HG03139 (cell line): ENCODE measurements around the gene ZBTB26.
A peak's percentile ranks its signal among the peaks of the same experiment; 100 is the strongest.
"Not testable (repeated sequence)": the region's sequence is repeated elsewhere in the genome, so short reads cannot be mapped to it uniquely, and the experiment has no call there.

Experiments
- ATAC-seq: cut with Tn5 transposase; IDR thresholded peaks from one replicate; pipeline ENCODE4 v1.9.1; 2021; ENCODE audit not compliant: unreplicated experiment

Gene ZBTB26

GRCh38 chr9:122929796-122930354 lies 1.4 kb downstream of the ZBTB26 start:
- no peak for ATAC-seq

- ATAC-seq, result no peak
Measured at GRCh38 chr9:122923947-122924346, 7.4 kb downstream of the ZBTB26 start.

DNA sequence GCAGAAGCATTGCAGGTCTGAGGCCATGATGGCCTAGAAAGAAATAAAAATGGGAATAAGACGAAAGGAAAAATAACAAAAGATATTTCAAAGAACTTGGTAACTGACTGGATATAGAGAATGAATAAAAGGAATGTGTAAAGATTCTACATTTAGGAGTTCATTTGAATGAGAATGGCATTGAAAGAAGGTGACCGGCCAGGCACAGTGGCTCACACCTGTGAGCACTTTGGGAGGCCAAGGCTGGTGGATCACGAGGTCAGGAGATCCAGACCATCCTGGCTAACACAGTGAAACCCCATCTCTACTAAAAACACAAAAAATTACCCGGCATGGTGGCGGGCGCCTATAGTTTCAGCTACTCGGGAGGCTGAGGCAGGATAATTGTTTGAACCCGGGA lies 8.6 kb downstream of the ZBTB26 start:
- no peak for ATAC-seq

GRCh38 chr9:122918310-122918709 lies 13.0 kb downstream of the ZBTB26 start:
- ATAC-seq, result no peak

GRCh38 chr9:122912964-122913673 lies 18.2 kb downstream of the ZBTB26 start, which contains the start of gene ZBTB6:
Gene ZBTB6 (minus strand): TSS chr9:122913323. CDS start chr9:122912072, 1,251 bp downstream.
- peak; percentile 98 for ATAC-seq

DNA sequence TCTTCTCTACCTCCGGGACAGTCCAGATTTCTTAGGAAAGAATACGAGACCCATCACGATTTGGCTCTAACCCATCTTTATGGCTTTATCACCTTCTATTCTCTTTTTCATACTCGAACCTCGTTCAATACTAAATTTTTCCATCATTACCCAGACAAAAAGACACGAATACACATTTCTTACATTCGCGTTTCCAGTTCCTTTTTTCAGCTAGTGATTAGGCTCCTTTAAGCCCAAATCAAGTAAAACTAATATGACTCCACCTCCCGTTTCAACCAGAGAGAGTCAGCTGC lies 18.7 kb downstream of the ZBTB26 start:
- ATAC-seq, result no peak

- ATAC-seq, result not testable (repeated sequence)
Measured at GRCh38 chr9:122906122-122906521, 25.2 kb downstream of the ZBTB26 start.

DNA sequence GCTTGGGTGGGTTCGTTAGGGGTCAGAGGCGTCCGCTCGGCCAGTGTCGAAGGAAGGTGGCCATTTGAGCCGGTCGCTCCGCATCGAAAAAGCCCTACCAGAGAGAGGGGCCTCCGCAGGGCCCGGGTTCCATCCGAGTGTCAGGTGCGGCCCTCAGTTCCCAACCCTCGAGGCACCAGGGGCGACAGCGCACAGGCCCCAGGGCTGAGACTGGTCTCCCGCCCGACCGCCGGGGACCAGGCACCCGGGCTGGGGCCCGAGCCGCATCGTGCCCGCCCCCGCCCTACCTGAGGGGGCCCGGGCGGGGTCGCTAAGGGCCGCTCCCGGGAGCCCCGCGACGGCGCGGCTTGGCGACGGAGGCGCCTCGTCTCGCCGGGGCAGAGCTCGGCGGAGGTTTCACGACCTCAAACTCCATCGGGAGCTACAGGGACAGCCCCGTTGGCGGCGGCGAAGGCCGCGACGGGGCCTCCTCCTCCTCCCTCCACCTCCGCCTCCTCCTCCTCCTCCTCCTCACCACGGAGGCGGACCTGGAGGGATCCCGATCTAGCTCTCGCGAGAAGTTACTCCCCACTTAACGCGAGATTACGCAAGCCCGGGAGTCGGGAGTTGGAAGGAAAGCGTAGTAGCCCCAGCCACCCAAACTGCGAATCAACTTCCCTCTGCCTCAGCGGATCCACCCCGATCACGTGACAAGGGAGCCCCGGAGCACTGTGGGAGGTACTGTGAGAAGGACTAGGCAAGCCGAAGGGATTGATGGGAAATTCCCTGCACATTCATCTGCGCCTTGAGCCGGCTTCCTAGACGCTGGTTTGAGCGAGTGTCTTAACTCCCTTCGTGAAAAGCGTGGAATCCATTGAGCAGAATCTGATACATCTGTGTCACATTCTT lies 26.2 kb downstream of the ZBTB26 start, which contains the start of gene RC3H2:
Gene RC3H2, minus strand, starts transcription at position 537 of the 888 bp plus-strand sequence. CDS start 7,850 bp downstream, outside the sequence.
- peak; percentile 86 for ATAC-seq

DNA sequence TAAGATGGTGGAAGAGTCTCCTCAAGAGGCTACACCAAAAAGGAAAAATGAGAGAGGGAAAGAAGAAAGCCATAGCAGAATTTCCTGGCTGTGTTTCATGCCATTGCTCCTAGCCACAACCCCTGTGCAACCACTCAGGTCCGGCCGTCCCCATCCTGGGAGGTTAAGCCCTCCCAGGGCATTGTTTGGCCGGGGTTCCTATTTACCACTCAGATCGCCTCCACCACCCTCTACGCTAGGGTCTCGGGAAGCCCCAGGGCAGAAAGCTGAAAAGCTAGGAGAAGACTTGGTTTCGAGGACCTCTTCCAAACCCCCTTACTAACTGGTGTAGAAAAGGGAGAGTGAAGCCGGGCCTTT lies 26.9 kb downstream of the ZBTB26 start:
- ATAC-seq, result peak; percentile 35

GRCh38 chr9:122900791-122901190 lies 30.5 kb downstream of the ZBTB26 start:
- ATAC-seq, result no peak

DNA sequence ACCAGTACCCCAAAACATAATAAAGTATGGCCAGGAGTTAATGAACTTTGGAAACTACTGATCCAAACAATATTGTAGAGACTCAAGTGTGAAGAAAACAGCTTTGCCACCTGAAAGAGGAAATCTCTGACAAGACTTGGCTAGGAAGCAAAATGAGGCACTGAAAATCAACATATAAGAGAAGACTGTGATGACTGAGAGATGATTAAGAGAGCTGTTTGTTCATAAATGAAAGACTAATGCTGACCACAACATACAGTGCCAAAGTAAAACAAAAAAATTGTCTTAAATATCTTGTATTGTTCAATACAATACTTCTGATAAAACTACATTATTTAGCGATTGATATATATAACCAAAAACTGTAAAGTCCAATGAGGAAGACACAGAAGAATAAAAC lies 33.3 kb downstream of the ZBTB26 start:
- ATAC-seq, result no peak

- no peak for ATAC-seq
Measured at GRCh38 chr9:122888480-122888879, 42.8 kb downstream of the ZBTB26 start.

DNA sequence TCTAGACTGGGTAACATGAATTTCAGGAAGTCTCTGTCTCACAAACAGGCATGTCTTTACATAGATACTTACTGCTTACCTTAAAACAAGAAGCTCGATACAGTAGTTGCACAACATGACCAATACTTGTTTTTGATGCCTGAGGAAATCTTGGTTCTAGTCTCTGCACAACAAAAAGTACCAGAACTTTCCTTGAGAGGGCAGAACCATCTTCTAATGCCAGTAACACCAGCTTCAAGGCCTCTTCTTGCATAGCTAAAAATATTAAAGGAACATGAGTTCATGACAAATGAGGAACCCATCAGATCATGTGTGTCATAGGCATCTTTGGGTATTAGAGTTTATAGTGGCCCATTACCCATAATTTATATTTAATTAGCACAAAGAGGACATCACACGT lies 48.2 kb downstream of the ZBTB26 start:
- ATAC-seq, result no peak

DNA sequence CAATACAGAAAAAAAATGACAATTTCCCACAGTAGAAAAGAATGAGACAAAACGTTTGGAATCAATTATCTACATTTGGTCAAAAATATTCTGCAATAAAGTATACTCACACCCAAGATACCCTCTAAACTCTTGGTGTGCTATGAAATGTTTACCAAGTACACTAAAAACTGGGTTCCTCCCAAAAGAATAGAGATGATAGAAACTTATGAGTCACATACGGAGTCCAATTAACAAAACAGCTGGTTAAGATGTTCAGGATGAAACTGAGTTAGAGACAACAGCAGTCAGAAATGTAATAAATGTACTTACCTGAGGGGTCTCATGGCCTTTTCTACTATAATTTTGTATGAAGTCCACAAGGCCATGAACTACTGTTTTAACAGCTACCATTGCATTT lies 51.9 kb downstream of the ZBTB26 start:
- ATAC-seq, result no peak

DNA sequence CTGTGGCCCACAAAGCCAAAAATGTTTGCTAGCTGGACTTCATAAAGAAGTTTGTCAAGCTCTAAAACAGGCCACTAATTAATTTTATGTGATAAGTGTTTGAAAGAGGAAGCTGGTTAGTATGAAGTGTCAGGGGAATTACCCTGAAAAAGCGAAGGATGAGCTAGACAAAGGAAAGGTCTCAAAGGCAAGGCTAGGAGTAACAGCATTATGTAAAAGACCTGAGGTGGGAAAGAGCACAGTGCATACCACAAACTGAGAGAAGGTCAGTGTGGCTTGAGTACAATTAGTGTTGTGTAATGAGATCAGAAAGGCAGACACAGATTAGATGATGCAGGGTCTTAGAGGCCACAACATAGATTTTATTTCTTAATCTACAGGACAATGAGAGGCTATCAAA lies 55.8 kb downstream of the ZBTB26 start:
- ATAC-seq, result no peak

GRCh38 chr9:122867276-122867675 lies 64.0 kb downstream of the ZBTB26 start:
- ATAC-seq, result not testable (repeated sequence)

- no peak for ATAC-seq
Measured at GRCh38 chr9:122866079-122866478, 65.2 kb downstream of the ZBTB26 start.
